Naive B cell (primary cell): Measurements from ENCODE around the gene CRYBB1. TPM values are rescaled to one million over a fixed set of nuclear protein-coding genes. Genes with fewer than 3 reads are reported as not detected.

Experiments used
- ATAC-seq, 2 donors: fragments of 150-1000 bp; cut with Tn5 transposase; 2 replicates each; pipeline ENCODE4 v1.10.0; 2021; ENCODE audit warnings: low read depth in 2 of 2, mild to moderate bottlenecking in 2 of 2, moderate library complexity in 2 of 2
- DNase-seq: peaks from one replicate; pipeline ENCODE4 v3.0.0; 2022
- H3K27ac Mint-ChIP-seq, 6 donors: one replicate each; pipeline ENCODE4 v1.8.0; 2020 to 2022; ENCODE audit warnings: mild to moderate bottlenecking in 6 of 6, mixed read lengths in 6 of 6, moderate library complexity in 5 of 6, inconsistent platforms in 2 of 6
- H3K27me3 Mint-ChIP-seq, 3 donors: one replicate each; pipeline ENCODE4 v1.8.0; 2021 to 2022; ENCODE audit warnings: mixed read lengths in 3 of 3, mild to moderate bottlenecking in 1 of 3
- H3K36me3 Mint-ChIP-seq, 2 donors: one replicate each; pipeline ENCODE4 v1.8.0; 2020 to 2022; ENCODE audit warnings: mixed read lengths in 2 of 2, inconsistent platforms in 1 of 2, mild to moderate bottlenecking in 1 of 2
- H3K4me1 Mint-ChIP-seq, 3 donors: one replicate each; pipeline ENCODE4 v1.8.0; 2020 to 2022; ENCODE audit warnings: mixed read lengths in 3 of 3, inconsistent platforms in 1 of 3, mild to moderate bottlenecking in 1 of 3, moderate library complexity in 1 of 3
- H3K4me3 Mint-ChIP-seq, 8 donors: one replicate each; pipeline ENCODE4 v1.8.0; 2020 to 2022; ENCODE audit warnings: mild to moderate bottlenecking in 8 of 8, mixed read lengths in 8 of 8, moderate library complexity in 8 of 8, inconsistent platforms in 2 of 8
- H3K9me3 Mint-ChIP-seq, 7 donors: one replicate each; pipeline ENCODE4 v1.8.0; 2020 to 2022; ENCODE audit warnings: mixed read lengths in 7 of 7, mild to moderate bottlenecking in 5 of 7, inconsistent platforms in 2 of 7, moderate library complexity in 1 of 7
- polyA plus RNA-seq, 6 donors: library from polyadenylated mRNA; unstranded; fragments of 300-500 nt; fragmentation: Illumina TruSeq; gene quantifications; one replicate each; pipeline ENCODE4 v1.2.3, GENCODE V29; 2021; ENCODE audit warnings: low read depth in 6 of 6

The CRYBB1 gene
- polyA plus RNA-seq, 6 donors from 2014 or later, result not detected

GRCh38 chr22:26589845-26590736 lies 27.7 kb downstream of the CRYBB1 start, which contains the start of gene TPST2:
Gene TPST2 (minus strand): TSS chr22:26590132. CDS start chr22:26541630, 48,502 bp downstream.
- H3K27me3 Mint-ChIP-seq, result no peaks in the 10 kb centered on the region
- H3K9me3 Mint-ChIP-seq, result peaks cover 0 to 4% (median 0%) of the 10 kb centered on the region in 7 donors
- H3K36me3 Mint-ChIP-seq, result no peaks in the 10 kb centered on the region
- peak; percentile 74 for DNase-seq
- peak; percentile 89 to 90 for ATAC-seq
- peak within 1 kb of the TSS; percentile 90 to 96 (median 94) for H3K4me3 Mint-ChIP-seq
- H3K4me1 Mint-ChIP-seq, result peaks cover 32 to 54% (median 46%) of the 10 kb centered on the region in 3 donors
- H3K27ac Mint-ChIP-seq, result peak within 1 kb of the TSS; percentile 79 to 96 (median 94)

- Mint-ChIP-seq H3K27ac (peak overlapping the region in 4 of 6 donors; percentile 68 to 91 (median 79)), H3K4me3 (peak overlapping the region; percentile 83 to 95 (median 90)), H3K27me3 (no peaks in the 10 kb centered on the region), H3K9me3 (peaks cover 0 to 4% (median 0%) of the 10 kb centered on the region in 7 donors), H3K36me3 (no peaks in the 10 kb centered on the region), H3K4me1 (peaks cover 38 to 60% (median 46%) of the 10 kb centered on the region in 3 donors)
- ATAC-seq (peak; percentile 29), DNase-seq (peak; percentile 27)
Measured at GRCh38 chr22:26589367-26589844, 28.4 kb downstream of the CRYBB1 start.

DNA sequence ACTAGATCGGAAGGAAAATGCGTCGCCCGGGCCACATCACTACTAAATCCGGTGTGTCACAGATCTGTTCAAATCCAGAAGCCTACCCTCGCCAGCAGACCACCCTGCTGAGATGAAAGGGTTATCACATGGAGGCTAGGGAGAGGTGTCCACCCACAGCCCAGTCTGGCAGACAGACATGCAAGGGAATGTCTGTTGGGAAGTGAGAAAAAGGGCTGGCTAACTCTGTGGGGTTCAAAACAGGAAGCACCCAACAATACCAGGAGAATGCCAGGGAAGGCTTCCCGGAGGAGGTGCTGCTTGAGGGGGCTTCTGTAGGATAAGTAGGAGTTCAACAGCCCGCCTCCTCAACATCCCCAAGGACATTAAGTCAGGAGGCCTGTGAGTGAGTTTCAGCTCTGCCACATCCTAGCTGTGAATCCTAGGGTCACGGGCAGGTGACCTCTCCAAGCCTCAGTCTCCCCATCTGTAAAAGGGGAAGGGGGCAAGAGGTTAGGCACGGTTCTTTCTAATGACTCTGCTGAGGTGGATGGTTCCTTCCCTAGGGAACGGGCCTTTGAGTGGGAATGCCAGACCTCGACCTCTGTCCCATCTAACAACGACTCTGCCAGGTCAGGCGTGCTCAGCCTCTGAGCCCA lies 29.0 kb downstream of the CRYBB1 start:
- Mint-ChIP-seq H3K4me1 (peaks cover 44 to 60% (median 46%) of the 10 kb centered on the region in 3 donors), H3K27ac (peak overlapping the region; percentile 39 to 91 (median 76)), H3K4me3 (peak overlapping the region; percentile 83 to 95 (median 90)), H3K27me3 (no peaks in the 10 kb centered on the region), H3K36me3 (no peaks in the 10 kb centered on the region), H3K9me3 (peaks cover 0 to 4% (median 0%) of the 10 kb centered on the region in 7 donors)
- ATAC-seq, result no peak
- no peak for DNase-seq

DNA sequence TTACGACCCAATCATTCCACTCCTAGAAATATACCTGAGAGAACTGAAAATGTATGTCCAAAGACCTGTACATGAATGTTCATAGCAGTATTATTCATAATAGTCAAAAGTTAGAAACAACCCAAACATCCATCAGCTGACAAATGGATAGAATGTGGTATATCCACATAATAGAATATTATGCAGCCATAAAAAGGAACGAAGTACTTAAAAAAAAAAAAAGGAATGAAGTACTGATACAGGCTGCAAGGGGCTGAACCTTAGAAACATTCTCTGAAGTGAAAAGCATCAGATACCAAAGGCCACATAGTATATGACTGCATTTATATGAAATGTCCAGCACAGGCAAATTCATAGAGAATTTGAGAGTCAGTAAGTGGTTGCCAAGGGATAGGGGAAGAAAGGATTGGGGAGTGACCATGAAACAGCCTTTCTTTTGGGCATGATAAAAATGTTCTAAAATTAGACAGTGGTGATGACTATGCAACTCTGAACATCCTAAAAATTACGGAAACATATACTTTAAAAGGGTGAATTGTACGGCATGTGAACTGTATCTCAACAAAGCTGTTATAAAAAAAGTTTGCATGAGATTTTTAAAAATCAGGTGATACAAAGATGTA lies 29.7 kb downstream of the CRYBB1 start:
- ATAC-seq, result no peak
- peaks cover 45 to 60% (median 45%) of the 10 kb centered on the region in 3 donors for H3K4me1 Mint-ChIP-seq
- no peaks in the 10 kb centered on the region for H3K27me3 Mint-ChIP-seq
- peaks cover 0 to 4% (median 0%) of the 10 kb centered on the region in 7 donors for H3K9me3 Mint-ChIP-seq
- H3K4me3 Mint-ChIP-seq, result peak overlapping the region in 7 of 8 donors; percentile 83 to 95 (median 90)
- no peaks in the 10 kb centered on the region for H3K36me3 Mint-ChIP-seq
- H3K27ac Mint-ChIP-seq, result peak overlapping the region; percentile 39 to 85 (median 69)
- DNase-seq, result no peak

DNA sequence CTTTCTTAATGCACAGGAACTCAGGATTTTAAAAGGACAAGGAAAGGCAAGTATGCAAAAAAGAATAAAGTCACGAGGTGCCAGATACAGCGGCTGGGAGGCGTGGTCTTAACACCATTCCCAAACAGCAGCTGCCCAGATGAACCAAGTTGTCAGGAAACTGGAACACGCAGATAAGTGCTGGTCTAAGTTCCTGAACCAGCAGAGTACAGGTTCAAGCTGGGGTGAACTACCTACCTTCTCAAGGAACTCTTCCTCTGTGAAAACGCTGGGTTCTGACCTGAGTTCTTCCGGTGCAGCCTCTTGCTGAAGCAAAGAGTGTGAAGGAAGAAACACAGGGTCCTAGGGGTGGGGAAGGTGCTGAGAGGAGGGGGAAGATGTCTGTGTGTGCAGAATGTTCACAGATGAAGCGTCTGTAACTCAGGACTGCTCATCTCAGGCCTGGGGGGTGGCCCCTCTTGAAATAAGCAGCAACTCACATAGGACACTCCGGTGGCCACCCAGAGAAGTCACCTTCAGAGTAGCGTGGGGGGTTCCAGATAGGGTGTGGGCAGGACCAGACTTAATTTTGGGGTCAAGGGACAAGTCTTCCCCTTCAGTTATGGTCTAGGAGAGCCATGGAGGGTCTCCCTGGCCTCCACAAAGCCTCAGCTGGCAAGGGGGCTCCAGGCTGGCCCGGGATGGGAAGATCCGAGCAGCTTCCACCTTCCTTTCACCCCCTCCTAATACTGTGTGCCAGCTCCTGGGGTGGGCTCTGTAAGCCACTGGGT lies 31.1 kb downstream of the CRYBB1 start:
- Mint-ChIP-seq H3K9me3 (peaks cover 0 to 4% (median 0%) of the 10 kb centered on the region in 7 donors), H3K36me3 (no peaks in the 10 kb centered on the region), H3K4me3 (peak overlapping the region in 7 of 8 donors; percentile 39 to 80 (median 53)), H3K27ac (peak overlapping the region in 5 of 6 donors; percentile 38 to 91 (median 54)), H3K4me1 (peaks cover 32 to 49% (median 35%) of the 10 kb centered on the region in 3 donors), H3K27me3 (no peaks in the 10 kb centered on the region)
- DNase-seq, result no peak
- ATAC-seq, result no peak

DNA sequence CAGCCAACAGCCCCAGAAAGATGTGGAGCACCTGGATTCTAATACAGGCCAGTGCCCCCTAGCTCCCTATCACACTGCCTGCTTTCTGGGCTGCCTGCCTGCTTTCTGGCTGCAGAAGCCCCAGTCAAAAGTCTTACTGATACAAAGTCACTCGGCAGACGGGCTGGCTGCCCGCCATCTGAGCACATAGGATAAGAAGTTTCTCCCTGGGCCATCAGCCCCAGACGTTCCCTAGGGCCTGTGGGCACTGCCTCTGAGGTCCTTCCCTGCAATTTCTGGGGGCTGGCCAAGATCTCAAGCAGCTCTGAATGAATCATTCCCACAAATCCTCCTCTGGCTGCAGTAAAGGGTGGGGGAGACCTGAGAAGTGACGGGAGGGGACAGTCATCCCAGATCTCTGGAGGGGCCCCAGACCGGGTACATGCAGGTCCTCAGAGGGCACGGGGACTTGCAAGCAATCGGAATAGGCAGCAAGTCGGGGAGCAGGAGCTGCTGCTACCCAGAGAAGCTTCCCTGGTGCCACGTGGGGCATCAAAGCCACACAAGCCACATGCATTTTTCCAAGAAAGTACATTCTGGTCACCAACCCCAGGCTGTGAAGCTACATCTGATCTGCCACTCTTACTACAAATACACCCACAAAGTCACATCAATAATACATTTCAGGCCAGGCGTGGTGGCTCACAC lies 32.6 kb downstream of the CRYBB1 start:
- Mint-ChIP-seq H3K36me3 (no peaks in the 10 kb centered on the region), H3K27me3 (no peaks in the 10 kb centered on the region), H3K27ac (peak overlapping the region in 3 of 6 donors; percentile 3 to 89 (median 65)), H3K4me1 (peaks cover 35 to 55% (median 42%) of the 10 kb centered on the region in 3 donors), H3K9me3 (peaks cover 0 to 4% (median 0%) of the 10 kb centered on the region in 7 donors), H3K4me3 (peak overlapping the region in 1 of 8 donors; percentile 45)
- ATAC-seq (no peak), DNase-seq (no peak)

GRCh38 chr22:26584010-26584409 lies 33.8 kb downstream of the CRYBB1 start:
- Mint-ChIP-seq H3K4me3 (peak overlapping the region in 1 of 8 donors; percentile 45), H3K4me1 (peaks cover 46 to 63% (median 54%) of the 10 kb centered on the region in 3 donors), H3K27me3 (no peaks in the 10 kb centered on the region), H3K27ac (peak overlapping the region in 2 of 6 donors; percentile 56 to 83), H3K36me3 (no peaks in the 10 kb centered on the region), H3K9me3 (peaks cover 0 to 4% (median 0%) of the 10 kb centered on the region in 7 donors)
- ATAC-seq (no peak), DNase-seq (no peak)

DNA sequence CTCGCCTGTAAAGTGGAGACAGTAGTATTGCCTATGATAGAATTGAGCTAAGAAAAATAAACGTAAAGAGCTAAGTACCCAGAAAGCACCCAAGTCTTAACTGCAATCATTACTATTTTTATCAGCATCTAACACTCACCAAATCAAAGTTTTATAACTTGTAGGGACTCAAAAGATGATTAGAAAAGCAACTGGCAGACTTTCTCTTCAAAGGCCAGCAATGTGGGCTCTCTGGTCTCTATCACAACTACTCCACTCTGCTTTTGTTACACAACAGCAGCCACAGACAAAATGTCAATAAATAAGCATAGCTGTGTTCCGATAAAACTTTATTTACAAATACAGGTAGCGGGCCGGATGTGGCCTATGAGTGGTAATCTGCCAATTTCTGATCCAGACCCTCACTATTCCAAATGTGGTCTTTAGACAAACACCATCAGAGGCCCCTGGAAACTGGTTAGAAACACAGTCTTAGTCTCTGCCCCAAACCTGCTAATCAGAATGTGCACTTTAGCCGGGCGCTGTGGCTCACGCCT lies 36.1 kb downstream of the CRYBB1 start:
- no peak for DNase-seq
- no peaks in the 10 kb centered on the region for H3K36me3 Mint-ChIP-seq

GRCh38 chr22:26581026-26581425 lies 36.8 kb downstream of the CRYBB1 start:
- no peak for DNase-seq
- ATAC-seq, result no peak
- no peaks in the 10 kb centered on the region for H3K9me3 Mint-ChIP-seq
- H3K27ac Mint-ChIP-seq, result peak overlapping the region in 4 of 6 donors; percentile 84 to 97 (median 88)
- H3K4me1 Mint-ChIP-seq, result peaks cover 32 to 65% (median 47%) of the 10 kb centered on the region in 3 donors
- no peaks in the 10 kb centered on the region for H3K36me3 Mint-ChIP-seq
- H3K27me3 Mint-ChIP-seq, result no peaks in the 10 kb centered on the region
- H3K4me3 Mint-ChIP-seq, result peak overlapping the region in 4 of 8 donors; percentile 56 to 82 (median 74)

More for the DNA sequence above, 36.1 kb downstream of the CRYBB1 start:
- peak overlapping the region in 2 of 8 donors; percentile 66 to 72 for H3K4me3 Mint-ChIP-seq
- H3K9me3 Mint-ChIP-seq, result no peaks in the 10 kb centered on the region
- peak overlapping the region in 2 of 6 donors; percentile 74 to 97 for H3K27ac Mint-ChIP-seq
- no peak for ATAC-seq
- H3K4me1 Mint-ChIP-seq, result peaks cover 31 to 65% (median 46%) of the 10 kb centered on the region in 3 donors
- H3K27me3 Mint-ChIP-seq, result no peaks in the 10 kb centered on the region

DNA sequence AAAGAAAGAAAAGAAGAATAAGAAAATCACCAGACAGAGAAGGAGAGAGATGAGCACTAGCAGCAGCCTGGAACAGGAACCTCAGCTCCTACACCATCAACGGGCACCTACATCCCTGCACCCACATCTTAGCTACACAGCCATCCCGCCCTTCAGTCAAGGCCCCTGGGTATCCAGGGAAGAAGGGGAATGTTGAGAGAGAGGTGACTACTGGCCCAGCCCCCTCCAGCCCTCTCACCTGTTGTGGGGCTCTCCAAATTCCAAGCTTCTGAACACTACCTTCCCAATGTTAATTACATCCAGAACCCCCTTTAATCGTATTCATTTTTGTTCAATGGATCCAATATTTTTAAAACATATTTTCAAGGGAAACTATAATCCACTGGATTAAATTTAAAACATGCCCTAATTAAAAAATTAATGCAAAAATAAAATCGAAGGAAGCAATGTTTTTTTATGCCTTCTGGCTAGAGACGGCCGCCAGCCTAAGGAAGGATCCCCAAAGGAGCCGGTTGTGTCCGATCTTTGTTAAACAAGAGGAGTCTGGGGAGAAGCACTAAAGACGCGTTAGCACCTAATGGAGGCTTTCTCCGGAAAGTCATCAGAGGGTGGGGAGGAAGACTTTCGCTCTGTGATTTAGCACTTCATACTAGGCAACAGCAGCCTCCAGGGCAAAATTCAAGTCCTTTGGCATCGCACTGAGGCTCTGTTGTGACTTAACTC lies 37.4 kb downstream of the CRYBB1 start:
- peak overlapping the region; percentile 76 to 99 (median 89) for H3K27ac Mint-ChIP-seq
- no peaks in the 10 kb centered on the region for H3K27me3 Mint-ChIP-seq
- DNase-seq, result no peak
- peaks cover 33 to 63% (median 47%) of the 10 kb centered on the region in 3 donors for H3K4me1 Mint-ChIP-seq
- H3K9me3 Mint-ChIP-seq, result no peaks in the 10 kb centered on the region
- ATAC-seq, result no peak
- H3K36me3 Mint-ChIP-seq, result peaks cover 0 to under 1% of the 10 kb centered on the region in 2 donors
- peak overlapping the region; percentile 18 to 95 (median 82) for H3K4me3 Mint-ChIP-seq

GRCh38 chr22:26579331-26579886 lies 38.4 kb downstream of the CRYBB1 start:
- ATAC-seq, result peak; percentile 93
- Mint-ChIP-seq H3K27ac (peak overlapping the region; percentile 76 to 99 (median 96)), H3K4me1 (peaks cover 40 to 65% (median 43%) of the 10 kb centered on the region in 3 donors), H3K36me3 (peaks cover 0 to 4% of the 10 kb centered on the region in 2 donors), H3K27me3 (no peaks in the 10 kb centered on the region), H3K4me3 (peak overlapping the region; percentile 57 to 95 (median 89)), H3K9me3 (no peaks in the 10 kb centered on the region)
- DNase-seq, result peak; percentile 60
